CD4-positive, alpha-beta memory T cell (primary cell): Measurements from ENCODE around the gene ZNF396. TPM values are rescaled to one million over a fixed set of nuclear protein-coding genes. Genes with fewer than 3 reads are reported as not detected.

ENCODE experiments used
- CTCF ChIA-PET: fragments of 350-600 bp; sonication (Branson Sonifier 250); formaldehyde crosslinking; loops from one replicate; lab custom pipeline; 2021; ENCODE audit warnings: inconsistent platforms; ENCODE audit not compliant: partially characterized antibody; lab: Charles Lee
- POLR2A ChIA-PET: fragments of 350-600 bp; sonication (Branson Sonifier 250); formaldehyde crosslinking; loops from one replicate; lab custom pipeline; 2021; ENCODE audit not compliant: partially characterized antibody; lab: Charles Lee
- DNase-seq, 5 donors: peaks; one replicate each; pipeline versions ENCODE4 v3.0.0 to v3.0.0-alpha.2; 2020 to 2022; ENCODE audit warnings: mixed read lengths in 1 of 5
- H3K27ac ChIP-seq: one replicate; pipeline ENCODE4 v1.7.0; 2013; ENCODE audit warnings: low read depth, low read length
- H3K27me3 ChIP-seq: 2 replicates; pipeline ENCODE4 v1.7.0; 2013; ENCODE audit warnings: mild to moderate bottlenecking, low read length, moderate library complexity; ENCODE audit not compliant: insufficient read depth
- H3K36me3 ChIP-seq: 2 replicates; pipeline ENCODE4 v1.7.0; 2013; ENCODE audit warnings: mild to moderate bottlenecking, low read length, moderate library complexity; ENCODE audit not compliant: insufficient read depth
- H3K4me1 ChIP-seq: 2 replicates; pipeline ENCODE4 v1.7.0; 2013; ENCODE audit warnings: mild to moderate bottlenecking, low read length, moderate library complexity; ENCODE audit not compliant: insufficient read depth
- H3K4me3 ChIP-seq, 2 donors: one replicate each; pipeline ENCODE4 v1.7.0; 2013; ENCODE audit warnings: low read length in 2 of 2, mild to moderate bottlenecking in 1 of 2
- H3K9me3 ChIP-seq, 2 donors: one replicate each; pipeline ENCODE4 v1.7.0; 2013; ENCODE audit warnings: low read length in 2 of 2, control low read depth in 1 of 2; ENCODE audit not compliant: control insufficient read depth in 1 of 2
- H3K27ac Mint-ChIP-seq, 7 donors: one replicate each; pipeline ENCODE4 v1.8.0; 2020 to 2021; ENCODE audit warnings: mixed read lengths in 7 of 7, mild to moderate bottlenecking in 6 of 7, inconsistent platforms in 3 of 7, moderate library complexity in 3 of 7
- H3K27me3 Mint-ChIP-seq, 2 donors: one replicate each; pipeline ENCODE4 v1.8.0; 2020 to 2021; ENCODE audit warnings: mixed read lengths in 2 of 2
- H3K36me3 Mint-ChIP-seq, 2 donors: one replicate each; pipeline ENCODE4 v1.8.0; 2020 to 2021; ENCODE audit warnings: mixed read lengths in 2 of 2, inconsistent platforms in 1 of 2, mild to moderate bottlenecking in 1 of 2
- H3K4me1 Mint-ChIP-seq, 4 donors: one replicate each; pipeline ENCODE4 v1.8.0; 2020 to 2021; ENCODE audit warnings: mixed read lengths in 4 of 4, mild to moderate bottlenecking in 1 of 4
- H3K4me3 Mint-ChIP-seq, 8 donors: one replicate each; pipeline ENCODE4 v1.8.0; 2020 to 2021; ENCODE audit warnings: mixed read lengths in 8 of 8, mild to moderate bottlenecking in 7 of 8, moderate library complexity in 6 of 8, inconsistent platforms in 3 of 8
- H3K9me3 Mint-ChIP-seq, 8 donors: one replicate each; pipeline ENCODE4 v1.8.0; 2020 to 2021; ENCODE audit warnings: mixed read lengths in 8 of 8, mild to moderate bottlenecking in 5 of 8, inconsistent platforms in 3 of 8, moderate library complexity in 1 of 8
- intact Hi-C: fragments of 100-400 bp; cut with micrococcal nuclease; formaldehyde crosslinking; loops from one replicate; pipeline ENCODE4 v1.15.1; 2023
- polyA plus RNA-seq, 2 donors: library from polyadenylated mRNA; unstranded; fragments of 300-500 nt; fragmentation: Illumina TruSeq; gene quantifications; one replicate each; pipeline ENCODE4 v1.2.3, GENCODE V29; 2021
- total RNA-seq, 2 experiments: library from RNA; stranded (reverse); gene quantifications; one replicate each; pipeline ENCODE4 v1.2.3, GENCODE V29; 2021

The ZNF396 gene
- total and polyA plus RNA-seq, 4 experiments from 2014 or later: 1.1 to 7.3 (median 3.5) TPM

GRCh38 chr18:35352778-35353177, 24.4 kb downstream of the ZNF396 start:
- intact Hi-C loops: no loop called here
- Mint-ChIP-seq H3K27ac (no peak overlapping the region), H3K9me3 (peaks cover 3 to 14% (median 10%) of the 10 kb centered on the region in 8 donors), H3K27me3 (no peaks in the 10 kb centered on the region), H3K4me3 (no peak overlapping the region), H3K36me3 (peaks cover 0 to 8% of the 10 kb centered on the region in 2 donors), H3K4me1 (peaks cover 0 to 2% (median 0%) of the 10 kb centered on the region in 4 donors)
- H3K27ac ChIP-seq: no peak overlapping the region
- no peaks in the 10 kb centered on the region for H3K27me3 ChIP-seq
- CTCF ChIA-PET: no interaction called here
- POLR2A ChIA-PET: no interaction called here
- no peaks in the 10 kb centered on the region for H3K36me3 ChIP-seq
- H3K9me3 ChIP-seq: no peaks in the 10 kb centered on the region
- H3K4me3 ChIP-seq: no peak overlapping the region
- no peaks in the 10 kb centered on the region for H3K4me1 ChIP-seq
- DNase-seq: no peak

- Histone ChIP-seq H3K9me3 (no peaks in the 10 kb centered on the region), H3K4me1 (no peaks in the 10 kb centered on the region), H3K36me3 (no peaks in the 10 kb centered on the region), H3K27ac (no peak overlapping the region), H3K27me3 (no peaks in the 10 kb centered on the region), H3K4me3 (no peak overlapping the region)
- ChIA-PET CTCF (no interaction called here), POLR2A (no interaction called here)
- H3K27me3 Mint-ChIP-seq: no peaks in the 10 kb centered on the region
- H3K36me3 Mint-ChIP-seq: peaks cover 0 to 8% of the 10 kb centered on the region in 2 donors
- H3K4me3 Mint-ChIP-seq: no peak overlapping the region
- H3K9me3 Mint-ChIP-seq: peaks cover 3 to 14% (median 10%) of the 10 kb centered on the region in 8 donors
- DNase-seq: no peak
- H3K27ac Mint-ChIP-seq: no peak overlapping the region
- intact Hi-C loops: no loop called here
- peaks cover 0 to 2% (median 0%) of the 10 kb centered on the region in 4 donors for H3K4me1 Mint-ChIP-seq
These were observed 24.9 kb downstream of the ZNF396 start for GRCh38 chr18:35352283-35352682.

- no peaks in the 10 kb centered on the region for H3K36me3 ChIP-seq
- H3K27me3 ChIP-seq: no peaks in the 10 kb centered on the region
- H3K36me3 Mint-ChIP-seq: peaks cover 8 to 14% of the 10 kb centered on the region in 2 donors
- H3K27me3 Mint-ChIP-seq: no peaks in the 10 kb centered on the region
- no peak overlapping the region for H3K27ac Mint-ChIP-seq
- H3K4me3 ChIP-seq: no peak overlapping the region
- no peak overlapping the region for H3K4me3 Mint-ChIP-seq
- no peaks in the 10 kb centered on the region for H3K9me3 ChIP-seq
- ChIA-PET POLR2A (interaction anchor here (0.6 kb wide), 2 partner anchors 11 to 307 kb away, joined by 3 read pairs; no protein-coding TSS in a partner anchor), CTCF (interaction anchor here (0.6 to 1.8 kb wide), 4 partner anchors 38 to 118 kb away, joined by 3 to 5 read pairs (median 4); no protein-coding TSS in a partner anchor)
- H3K9me3 Mint-ChIP-seq: peaks cover 3 to 14% (median 10%) of the 10 kb centered on the region in 8 donors
- H3K27ac ChIP-seq: no peak overlapping the region
- peaks cover 12 to 24% (median 20%) of the 10 kb centered on the region in 4 donors for H3K4me1 Mint-ChIP-seq
- intact Hi-C loops: no loop called here
- H3K4me1 ChIP-seq: peaks cover 16% of the 10 kb centered on the region
- DNase-seq: no peak
These were observed 29.1 kb downstream of the ZNF396 start for GRCh38 chr18:35348001-35348400.

GRCh38 chr18:35345950-35346349, 31.2 kb downstream of the ZNF396 start:
- H3K4me3 ChIP-seq: no peak overlapping the region

GRCh38 chr18:35345460-35345921, 31.6 kb downstream of the ZNF396 start:
- H3K9me3 ChIP-seq: no peaks in the 10 kb centered on the region
- peak overlapping the region; percentile 99 for H3K27ac ChIP-seq
- intact Hi-C loops: loop anchor here (2.0 kb wide), 2 partner anchors 369 to 485 kb away; no protein-coding TSS in a partner anchor
- Mint-ChIP-seq H3K4me3 (peak overlapping the region in 7 of 8 donors; percentile 26 to 99 (median 98)), H3K4me1 (peaks cover 25 to 44% (median 32%) of the 10 kb centered on the region in 4 donors), H3K9me3 (no peaks in the 10 kb centered on the region), H3K36me3 (peaks cover 1 to 21% of the 10 kb centered on the region in 2 donors), H3K27ac (peak overlapping the region; percentile 96 to 99 (median 98)), H3K27me3 (no peaks in the 10 kb centered on the region)
- no peak overlapping the region for H3K4me3 ChIP-seq
- H3K4me1 ChIP-seq: peaks cover 39% of the 10 kb centered on the region
- no peaks in the 10 kb centered on the region for H3K27me3 ChIP-seq
- H3K36me3 ChIP-seq: peaks cover under 1% of the 10 kb centered on the region
- DNase-seq: no peak
- CTCF ChIA-PET: interaction anchor here (1.0 to 2.4 kb wide), 9 partner anchors 8 to 318 kb away, joined by 3 to 11 read pairs (median 6); partner anchors contain the start of gene ZNF397
- POLR2A ChIA-PET: interaction anchor here (0.8 to 2.6 kb wide), 4 partner anchors 56 to 152 kb away, joined by 3 to 29 read pairs (median 18); partner anchors contain the start of genes INO80C and ZSCAN30

More at GRCh38 chr18:35345950-35346349, 31.2 kb downstream of the ZNF396 start:
- no peaks in the 10 kb centered on the region for H3K27me3 ChIP-seq
- intact Hi-C loops: loop anchor here (2.0 kb wide), 2 partner anchors 369 to 485 kb away; no protein-coding TSS in a partner anchor
- POLR2A ChIA-PET: interaction anchor here (2.3 to 2.6 kb wide), 2 partner anchors 57 to 79 kb away, joined by 25 to 29 read pairs; partner anchors contain the start of gene ZSCAN30
- no peaks in the 10 kb centered on the region for H3K9me3 Mint-ChIP-seq
- H3K36me3 ChIP-seq: no peaks in the 10 kb centered on the region
- no peaks in the 10 kb centered on the region for H3K9me3 ChIP-seq
- H3K4me3 Mint-ChIP-seq: peak overlapping the region in 2 of 8 donors; percentile 57 to 95
- no peaks in the 10 kb centered on the region for H3K27me3 Mint-ChIP-seq
- H3K27ac ChIP-seq: no peak overlapping the region
- no peak for DNase-seq
- peak overlapping the region in 6 of 7 donors; percentile 36 to 98 (median 80) for H3K27ac Mint-ChIP-seq
- CTCF ChIA-PET: interaction anchor here (1.2 to 2.4 kb wide), 4 partner anchors 10 to 114 kb away, joined by 3 to 11 read pairs (median 10); no protein-coding TSS in a partner anchor
- H3K4me1 Mint-ChIP-seq: peaks cover 22 to 40% (median 29%) of the 10 kb centered on the region in 4 donors
- H3K4me1 ChIP-seq: peaks cover 36% of the 10 kb centered on the region
- H3K36me3 Mint-ChIP-seq: peaks cover 0 to 17% of the 10 kb centered on the region in 2 donors

- peaks cover 7% of the 10 kb centered on the region for H3K36me3 ChIP-seq
- H3K27me3 ChIP-seq: no peaks in the 10 kb centered on the region
- DNase-seq: peak in 1 of 5 donors; percentile 35
- no peaks in the 10 kb centered on the region for H3K9me3 ChIP-seq
- Mint-ChIP-seq H3K9me3 (no peaks in the 10 kb centered on the region), H3K27me3 (no peaks in the 10 kb centered on the region), H3K4me1 (peaks cover 28 to 50% (median 37%) of the 10 kb centered on the region in 4 donors), H3K4me3 (peak overlapping the region; percentile 94 to 99 (median 98)), H3K36me3 (peaks cover 7 to 27% of the 10 kb centered on the region in 2 donors), H3K27ac (peak overlapping the region; percentile 96 to 99 (median 98))
- peak overlapping the region; percentile 87 to 96 for H3K4me3 ChIP-seq
- peak overlapping the region; percentile 99 for H3K27ac ChIP-seq
- CTCF ChIA-PET: interaction anchor here (1.0 to 2.4 kb wide), 9 partner anchors 9 to 318 kb away, joined by 3 to 11 read pairs (median 5); partner anchors contain the start of gene ZNF397
- intact Hi-C loops: loop anchor here (1.0 to 5.0 kb wide), 12 partner anchors 10 to 722 kb away; partner anchors contain the start of genes INO80C, MAPRE2, RMP24 and RPRD1A
- POLR2A ChIA-PET: interaction anchor here (0.8 to 2.6 kb wide), 15 partner anchors 10 to 628 kb away, joined by 3 to 29 read pairs (median 6); partner anchors contain the start of genes GALNT1, INO80C, RMP24 and ZNF397
- H3K4me1 ChIP-seq: peaks cover 45% of the 10 kb centered on the region
These were observed 32.2 kb downstream of the ZNF396 start for GRCh38 chr18:35344736-35345459.
